ENCODE measurements around the gene FETUB.

DNA sequence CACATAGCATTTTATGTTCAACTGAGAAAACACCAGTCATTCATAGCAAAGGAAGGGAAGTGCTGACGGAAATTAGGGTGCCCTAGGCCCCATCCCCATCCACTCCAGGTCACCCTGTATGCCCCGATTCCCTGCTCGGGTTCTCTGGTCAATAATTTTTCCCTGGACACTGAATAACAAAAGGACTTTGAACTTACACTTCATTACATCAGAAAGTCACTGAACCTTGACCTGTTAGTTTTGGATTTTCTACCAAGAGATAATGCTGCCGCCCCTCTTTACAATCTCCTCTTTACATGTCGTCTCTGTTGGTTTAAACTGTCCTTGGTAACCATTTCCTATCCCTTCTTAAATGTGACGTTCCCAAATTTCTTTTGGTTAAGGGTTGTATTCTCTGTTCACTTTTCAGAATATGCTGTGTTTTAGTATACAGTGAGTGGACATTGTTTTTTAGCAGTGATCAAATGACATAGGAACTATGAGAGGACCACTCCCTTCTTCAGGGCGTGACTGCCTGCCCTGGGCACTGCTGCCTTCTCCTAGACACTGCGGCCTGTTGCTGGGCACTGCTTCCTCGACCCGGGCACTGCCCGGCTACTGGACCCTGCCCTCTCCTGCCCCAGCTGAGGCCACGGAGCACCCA lies 40.9 kb upstream of the FETUB start:
- TF ChIP-seq, protein P1, sequence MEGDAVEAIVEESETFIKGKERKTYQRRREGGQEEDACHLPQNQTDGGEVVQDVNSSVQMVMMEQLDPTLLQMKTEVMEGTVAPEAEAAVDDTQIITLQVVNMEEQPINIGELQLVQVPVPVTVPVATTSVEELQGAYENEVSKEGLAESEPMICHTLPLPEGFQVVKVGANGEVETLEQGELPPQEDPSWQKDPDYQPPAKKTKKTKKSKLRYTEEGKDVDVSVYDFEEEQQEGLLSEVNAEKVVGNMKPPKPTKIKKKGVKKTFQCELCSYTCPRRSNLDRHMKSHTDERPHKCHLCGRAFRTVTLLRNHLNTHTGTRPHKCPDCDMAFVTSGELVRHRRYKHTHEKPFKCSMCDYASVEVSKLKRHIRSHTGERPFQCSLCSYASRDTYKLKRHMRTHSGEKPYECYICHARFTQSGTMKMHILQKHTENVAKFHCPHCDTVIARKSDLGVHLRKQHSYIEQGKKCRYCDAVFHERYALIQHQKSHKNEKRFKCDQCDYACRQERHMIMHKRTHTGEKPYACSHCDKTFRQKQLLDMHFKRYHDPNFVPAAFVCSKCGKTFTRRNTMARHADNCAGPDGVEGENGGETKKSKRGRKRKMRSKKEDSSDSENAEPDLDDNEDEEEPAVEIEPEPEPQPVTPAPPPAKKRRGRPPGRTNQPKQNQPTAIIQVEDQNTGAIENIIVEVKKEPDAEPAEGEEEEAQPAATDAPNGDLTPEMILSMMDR (conservative IDR thresholded peaks at IDR 0.05): no peak
- TF ChIP-seq EZH2 (IDR thresholded peaks at IDR 0.05; ENCODE audit: low read depth): no peak

All from PC-9 (cell line).